H9 (cell line): Measurements from ENCODE around the gene RNF208. TPM values are rescaled to one million over a fixed set of nuclear protein-coding genes. Genes with fewer than 3 reads are reported as not detected.

Experiments used
- DNase-seq: peaks from one replicate; pipeline ENCODE4 v3.0.0-alpha.2; 2017
- H2AFZ ChIP-seq: one replicate; pipeline ENCODE4 v1.6.1; 2013; ENCODE audit warnings: mild to moderate bottlenecking, low read length, control low read depth, moderate library complexity
- H2AK5ac ChIP-seq: 2 replicates; pipeline ENCODE4 v1.6.1; 2013; ENCODE audit warnings: low read length, control low read depth, mixed read lengths; ENCODE audit not compliant: insufficient read length
- H2BK120ac ChIP-seq: one replicate; pipeline ENCODE4 v1.6.1; 2013; ENCODE audit warnings: low read depth, mild to moderate bottlenecking, low read length, control low read depth, inconsistent platforms; ENCODE audit not compliant: poor library complexity, severe bottlenecking
- H2BK12ac ChIP-seq: 2 replicates; pipeline ENCODE4 v1.6.1; 2013; ENCODE audit warnings: low read length, control low read depth, mixed read lengths, low read depth; ENCODE audit not compliant: insufficient read length
- H2BK15ac ChIP-seq: 2 replicates; pipeline ENCODE4 v1.6.1; 2013; ENCODE audit warnings: low read depth, low read length, control low read depth
- H2BK20ac ChIP-seq: one replicate; pipeline ENCODE4 v1.6.1; 2013; ENCODE audit warnings: low read depth, mild to moderate bottlenecking, low read length, control low read depth, inconsistent platforms; ENCODE audit not compliant: poor library complexity, severe bottlenecking
- H2BK5ac ChIP-seq: 2 replicates; pipeline ENCODE4 v1.6.1; 2013; ENCODE audit warnings: low read length, control low read depth, mixed read lengths; ENCODE audit not compliant: insufficient read length
- H3K14ac ChIP-seq: 2 replicates; pipeline ENCODE4 v1.6.1; 2013; ENCODE audit warnings: low read length, control low read depth; ENCODE audit not compliant: insufficient read depth
- H3K18ac ChIP-seq: 2 replicates; pipeline ENCODE4 v1.6.1; 2013; ENCODE audit warnings: low read depth, mild to moderate bottlenecking, mixed read lengths, low read length, control low read depth; ENCODE audit not compliant: insufficient read length
- H3K23ac ChIP-seq: 2 replicates; pipeline ENCODE4 v1.6.1; 2013; ENCODE audit warnings: low read length, control low read depth, mixed read lengths, low read depth; ENCODE audit not compliant: insufficient read length
- H3K23me2 ChIP-seq: 2 replicates; pipeline ENCODE4 v1.6.1; 2013; ENCODE audit warnings: low read depth, mild to moderate bottlenecking, mixed read lengths, low read length, control low read depth; ENCODE audit not compliant: insufficient read length, poor library complexity, severe bottlenecking
- H3K27ac ChIP-seq: 2 replicates; pipeline ENCODE4 v1.5.1; 2013; ENCODE audit warnings: low read length, control low read depth, mixed read lengths, low read depth; ENCODE audit not compliant: insufficient read length
- H3K27me3 ChIP-seq: 2 replicates; pipeline ENCODE4 v1.6.1; 2013; ENCODE audit warnings: low read length, control low read depth, inconsistent platforms; ENCODE audit not compliant: insufficient read depth
- H3K4ac ChIP-seq: 2 replicates; pipeline ENCODE4 v1.6.1; 2013; ENCODE audit warnings: low read depth, mild to moderate bottlenecking, control low read depth, inconsistent platforms, low read length, moderate library complexity
- H3K4me1 ChIP-seq: 2 replicates; pipeline ENCODE4 v1.6.1; 2013; ENCODE audit warnings: low read length, control low read depth, inconsistent platforms; ENCODE audit not compliant: insufficient read depth
- H3K4me2 ChIP-seq: 2 replicates; pipeline ENCODE4 v1.6.1; 2013; ENCODE audit warnings: low read length, control low read depth, mixed read lengths; ENCODE audit not compliant: insufficient read length, insufficient read depth
- H3K56ac ChIP-seq: 2 replicates; pipeline ENCODE4 v1.6.1; 2013; ENCODE audit warnings: low read depth, mild to moderate bottlenecking, mixed read lengths, low read length, control low read depth; ENCODE audit not compliant: insufficient read length
- H3K79me1 ChIP-seq: 2 replicates; pipeline ENCODE4 v1.6.1; 2013; ENCODE audit warnings: low read depth, mild to moderate bottlenecking, moderate library complexity, low read length, control low read depth, inconsistent platforms; ENCODE audit not compliant: insufficient read depth, poor library complexity, severe bottlenecking
- H3K79me2 ChIP-seq: 2 replicates; pipeline ENCODE4 v1.6.1; 2013; ENCODE audit warnings: low read length, control low read depth, inconsistent platforms; ENCODE audit not compliant: insufficient read depth
- H3K9ac ChIP-seq: 2 replicates; pipeline ENCODE4 v1.6.1; 2013; ENCODE audit warnings: low read length, control low read depth, mixed read lengths; ENCODE audit not compliant: insufficient read length; ENCODE audit errors: extremely low read depth
- H3K9me3 ChIP-seq: one replicate; pipeline ENCODE4 v1.6.1; 2013; ENCODE audit warnings: low read depth, low read length, inconsistent platforms; ENCODE audit not compliant: control insufficient read depth
- H3T11ph ChIP-seq: one replicate; pipeline ENCODE4 v1.6.1; 2013; ENCODE audit warnings: mild to moderate bottlenecking, low read length, control low read depth, inconsistent platforms
- H4K20me1 ChIP-seq: one replicate; pipeline ENCODE4 v1.6.1; 2013; ENCODE audit not compliant: control insufficient read depth, insufficient read length, insufficient read depth
- H4K5ac ChIP-seq: 2 replicates; pipeline ENCODE4 v1.6.1; 2013; ENCODE audit warnings: low read depth, mild to moderate bottlenecking, mixed read lengths, low read length, control low read depth; ENCODE audit not compliant: insufficient read length
- H4K8ac ChIP-seq: replicated peaks from 2 replicates; pipeline ENCODE4 v1.6.1; 2013; ENCODE audit warnings: low read length, control low read depth, mixed read lengths, low read depth; ENCODE audit not compliant: insufficient read length
- H4K91ac ChIP-seq: 2 replicates; pipeline ENCODE4 v1.6.1; 2013; ENCODE audit warnings: low read depth, mild to moderate bottlenecking, moderate library complexity, mixed read lengths, low read length, control low read depth; ENCODE audit not compliant: insufficient read length
- H3K27ac Mint-ChIP-seq, 3 experiments: 2 replicates in 2 of 3; 3 replicates in 1 of 3; pipeline ENCODE4 v1.8.0; 2020 to 2021; ENCODE audit warnings: mixed read lengths in 3 of 3, mild to moderate bottlenecking in 1 of 3, moderate library complexity in 1 of 3
- H3K27me3 Mint-ChIP-seq: 2 replicates; pipeline ENCODE4 v1.8.0; 2021; ENCODE audit warnings: low read depth, mild to moderate bottlenecking, moderate library complexity, mixed read lengths
- H3K36me3 Mint-ChIP-seq, 3 experiments: 2 replicates in 2 of 3; 3 replicates in 1 of 3; pipeline ENCODE4 v1.8.0; 2020 to 2021; ENCODE audit warnings: low read depth in 3 of 3, mixed read lengths in 3 of 3; ENCODE audit not compliant: insufficient read depth in 1 of 3
- H3K4me1 Mint-ChIP-seq, 2 experiments: 2 replicates each; pipeline ENCODE4 v1.8.0; 2020; ENCODE audit warnings: mixed read lengths in 2 of 2
- H3K4me3 Mint-ChIP-seq, 2 experiments: 2 replicates in 1 of 2; 3 replicates in 1 of 2; pipeline ENCODE4 v1.8.0; 2020 to 2021; ENCODE audit warnings: mild to moderate bottlenecking in 2 of 2, mixed read lengths in 2 of 2, moderate library complexity in 1 of 2
- H3K9me3 Mint-ChIP-seq, 2 experiments: 2 replicates in 1 of 2; 3 replicates in 1 of 2; pipeline ENCODE4 v1.8.0; 2020; ENCODE audit warnings: mild to moderate bottlenecking in 2 of 2, mixed read lengths in 2 of 2, moderate library complexity in 1 of 2
- WGBS: extraction: QIAGEN DNeasy Blood & Tissue Kit; methylation state at CpG from one replicate; pipeline ENCODE4 v1.1.7; 2013; ENCODE audit warnings: missing lambda C conversion rate, low lambda C conversion rate, mixed read lengths; ENCODE audit not compliant: insufficient read length; ENCODE audit errors: extremely low coverage; 5-methylcytosine and 5-hydroxymethylcytosine counted together
- total RNA-seq: library from RNA; stranded (reverse); gene quantifications from 2 replicates; pipeline ENCODE4 v1.2.1, GENCODE V29; 2021
- TF ChIP-seq, protein P1 (sequence below): fragments of 200-600 bp; sonication (generic); conservative IDR thresholded peaks from 3 replicates; pipeline ENCODE4 v1.8.0; 2021; ENCODE audit warnings: antibody characterized with exemption, mild to moderate bottlenecking

RNF208 gene
- total RNA-seq, 1 experiment from 2014 or later, result 7.7 TPM

DNA sequence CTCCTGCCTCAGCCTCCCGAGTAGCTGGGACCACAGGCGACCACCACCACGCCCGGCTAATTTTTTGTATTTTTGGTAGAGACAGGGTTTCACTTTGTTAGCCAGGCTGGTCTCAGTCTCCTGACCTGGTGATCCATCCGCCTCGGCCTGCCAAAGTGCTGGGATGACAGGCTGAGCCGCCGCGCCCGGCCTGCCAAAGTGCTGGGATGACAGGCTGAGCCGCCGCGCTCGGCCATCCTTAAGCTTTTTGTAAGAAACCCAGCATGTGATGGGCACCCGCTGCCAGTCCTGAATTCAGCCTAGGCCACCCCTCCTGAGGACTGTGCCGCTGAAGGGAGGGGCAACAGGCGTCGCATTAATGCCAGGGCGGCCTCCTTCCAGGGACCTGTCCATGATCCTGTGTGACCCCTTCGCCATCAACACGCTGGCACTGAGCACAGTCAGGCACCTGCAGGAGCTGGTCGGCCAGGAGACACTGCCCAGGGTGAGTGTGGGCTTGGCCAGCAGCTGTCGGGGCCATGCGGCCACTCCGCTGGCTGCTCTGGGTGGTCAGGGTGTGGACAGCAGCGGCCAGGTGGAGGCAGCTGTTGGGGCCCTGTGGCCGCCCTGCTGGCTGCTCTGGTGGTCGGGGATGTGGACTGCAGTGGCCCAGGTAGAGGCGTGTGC lies 43.6 kb upstream of the RNF208 start:
- WGBS, result no CpG with 5 or more reads among the region's 29 CpGs
- no peak overlapping the region for H3K27ac Mint-ChIP-seq
- H4K5ac ChIP-seq, result no peak overlapping the region
- no peaks in the 10 kb centered on the region for H4K20me1 ChIP-seq
- H4K8ac ChIP-seq, result no peak overlapping the region
- H3K9ac ChIP-seq, result no peak overlapping the region
- H3K27me3 ChIP-seq, result no peaks in the 10 kb centered on the region
- no peak overlapping the region for H4K91ac ChIP-seq
- H2BK5ac ChIP-seq, result no peak overlapping the region
- H3K9me3 ChIP-seq, result no peaks in the 10 kb centered on the region
- no peak overlapping the region for H3T11ph ChIP-seq
- 0 out of 4 replicates have a peak, but pooled peaks cover 0 to 3% of the 10 kb centered on the region in 2 experiments for H3K4me1 Mint-ChIP-seq
- no peak overlapping the region for H2BK15ac ChIP-seq
- H3K79me1 ChIP-seq, result no peaks in the 10 kb centered on the region
- no peak overlapping the region for H2BK12ac ChIP-seq
- H3K36me3 Mint-ChIP-seq, result peaks cover 10 to 55% (median 42%) of the 10 kb centered on the region in 3 experiments; a peak in 6 of 7 replicates
- H3K9me3 Mint-ChIP-seq, result no peaks in the 10 kb centered on the region; a peak in 1 of 5 replicates
- no peak overlapping the region for H3K27ac ChIP-seq
- no peak overlapping the region for H3K56ac ChIP-seq
- H3K23ac ChIP-seq, result no peak overlapping the region
- no peak overlapping the region for H2AFZ ChIP-seq
- TF ChIP-seq, protein P1, sequence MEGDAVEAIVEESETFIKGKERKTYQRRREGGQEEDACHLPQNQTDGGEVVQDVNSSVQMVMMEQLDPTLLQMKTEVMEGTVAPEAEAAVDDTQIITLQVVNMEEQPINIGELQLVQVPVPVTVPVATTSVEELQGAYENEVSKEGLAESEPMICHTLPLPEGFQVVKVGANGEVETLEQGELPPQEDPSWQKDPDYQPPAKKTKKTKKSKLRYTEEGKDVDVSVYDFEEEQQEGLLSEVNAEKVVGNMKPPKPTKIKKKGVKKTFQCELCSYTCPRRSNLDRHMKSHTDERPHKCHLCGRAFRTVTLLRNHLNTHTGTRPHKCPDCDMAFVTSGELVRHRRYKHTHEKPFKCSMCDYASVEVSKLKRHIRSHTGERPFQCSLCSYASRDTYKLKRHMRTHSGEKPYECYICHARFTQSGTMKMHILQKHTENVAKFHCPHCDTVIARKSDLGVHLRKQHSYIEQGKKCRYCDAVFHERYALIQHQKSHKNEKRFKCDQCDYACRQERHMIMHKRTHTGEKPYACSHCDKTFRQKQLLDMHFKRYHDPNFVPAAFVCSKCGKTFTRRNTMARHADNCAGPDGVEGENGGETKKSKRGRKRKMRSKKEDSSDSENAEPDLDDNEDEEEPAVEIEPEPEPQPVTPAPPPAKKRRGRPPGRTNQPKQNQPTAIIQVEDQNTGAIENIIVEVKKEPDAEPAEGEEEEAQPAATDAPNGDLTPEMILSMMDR, result no peak
- no peak overlapping the region for H3K4me2 ChIP-seq
- no peak overlapping the region for H3K14ac ChIP-seq
- H3K18ac ChIP-seq, result no peak overlapping the region
- H2AK5ac ChIP-seq, result no peak overlapping the region
- H3K23me2 ChIP-seq, result no peaks in the 10 kb centered on the region
- DNase-seq, result no peak
- H3K4ac ChIP-seq, result no peak overlapping the region
- H2BK20ac ChIP-seq, result no peak overlapping the region
- no peaks in the 10 kb centered on the region; the same call in 1 of the 2 replicates for H3K27me3 Mint-ChIP-seq
- H2BK120ac ChIP-seq, result no peak overlapping the region
- no peaks in the 10 kb centered on the region for H3K4me1 ChIP-seq
- no peaks in the 10 kb centered on the region for H3K79me2 ChIP-seq
- H3K4me3 Mint-ChIP-seq, result no peak overlapping the region
